ENCODE measurements around the gene GRAMD1A.

DNA sequence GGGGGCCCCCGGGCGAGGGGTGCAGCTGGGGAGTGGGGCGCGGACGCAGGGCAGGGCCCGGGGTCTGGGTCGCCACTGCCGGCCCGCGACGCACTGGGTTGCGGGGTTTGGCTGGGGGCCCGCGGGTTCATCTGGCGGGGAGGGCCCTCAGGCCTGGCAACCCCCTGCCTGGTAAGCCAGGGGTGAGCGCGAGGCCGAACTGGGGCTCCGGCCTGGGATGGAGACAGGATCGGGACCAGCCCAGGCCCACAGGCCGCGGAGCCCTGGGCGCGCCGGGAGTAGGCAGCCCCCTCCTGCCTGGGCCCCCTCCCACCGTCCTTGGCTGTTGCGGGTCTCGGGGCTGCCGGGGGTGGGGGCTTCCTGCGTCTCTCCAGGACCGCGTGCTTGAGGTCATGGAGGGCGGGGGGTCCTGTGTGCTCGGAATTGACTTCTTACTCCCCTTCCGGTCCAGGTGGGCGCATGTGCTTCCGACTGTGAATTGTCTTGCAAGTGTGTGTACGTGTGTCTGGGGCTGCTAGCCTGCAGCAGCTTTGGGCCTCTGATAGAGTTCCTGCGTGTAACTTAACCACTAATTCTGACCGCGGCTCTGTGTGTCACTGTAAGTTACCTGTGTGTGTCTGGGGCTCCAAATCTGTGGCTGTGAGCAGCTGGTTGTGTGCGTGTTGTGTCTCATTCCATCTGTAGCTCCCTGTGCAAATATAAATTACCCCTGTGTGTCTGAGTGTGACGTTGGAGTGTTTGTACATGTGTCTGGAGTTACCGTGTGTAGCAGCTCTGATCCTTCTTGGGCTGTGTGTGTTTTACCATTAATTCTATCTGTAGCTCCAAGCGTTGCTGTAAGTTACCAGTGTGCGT lies 751 bp downstream of the GRAMD1A start:
- TF ChIP-seq, protein P1, sequence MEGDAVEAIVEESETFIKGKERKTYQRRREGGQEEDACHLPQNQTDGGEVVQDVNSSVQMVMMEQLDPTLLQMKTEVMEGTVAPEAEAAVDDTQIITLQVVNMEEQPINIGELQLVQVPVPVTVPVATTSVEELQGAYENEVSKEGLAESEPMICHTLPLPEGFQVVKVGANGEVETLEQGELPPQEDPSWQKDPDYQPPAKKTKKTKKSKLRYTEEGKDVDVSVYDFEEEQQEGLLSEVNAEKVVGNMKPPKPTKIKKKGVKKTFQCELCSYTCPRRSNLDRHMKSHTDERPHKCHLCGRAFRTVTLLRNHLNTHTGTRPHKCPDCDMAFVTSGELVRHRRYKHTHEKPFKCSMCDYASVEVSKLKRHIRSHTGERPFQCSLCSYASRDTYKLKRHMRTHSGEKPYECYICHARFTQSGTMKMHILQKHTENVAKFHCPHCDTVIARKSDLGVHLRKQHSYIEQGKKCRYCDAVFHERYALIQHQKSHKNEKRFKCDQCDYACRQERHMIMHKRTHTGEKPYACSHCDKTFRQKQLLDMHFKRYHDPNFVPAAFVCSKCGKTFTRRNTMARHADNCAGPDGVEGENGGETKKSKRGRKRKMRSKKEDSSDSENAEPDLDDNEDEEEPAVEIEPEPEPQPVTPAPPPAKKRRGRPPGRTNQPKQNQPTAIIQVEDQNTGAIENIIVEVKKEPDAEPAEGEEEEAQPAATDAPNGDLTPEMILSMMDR (IDR thresholded peaks at IDR 0.05) = no peak
- TF ChIP-seq EZH2phosphoT487 (IDR thresholded peaks at IDR 0.05) (no peak), EZH2 (IDR thresholded peaks at IDR 0.05) (no peak)
